ENCODE data around the gene MRPS34. TPM values are rescaled to one million over a fixed set of nuclear protein-coding genes. Genes with fewer than 3 reads are reported as not detected.

The MRPS34 gene
- total and polyA plus RNA-seq, 9 of the 15 experiments (the other 6 are each of a cell fraction or from before 2014, with no cell fraction given), result 5.2 to 334 (median 92.8) TPM

DNA sequence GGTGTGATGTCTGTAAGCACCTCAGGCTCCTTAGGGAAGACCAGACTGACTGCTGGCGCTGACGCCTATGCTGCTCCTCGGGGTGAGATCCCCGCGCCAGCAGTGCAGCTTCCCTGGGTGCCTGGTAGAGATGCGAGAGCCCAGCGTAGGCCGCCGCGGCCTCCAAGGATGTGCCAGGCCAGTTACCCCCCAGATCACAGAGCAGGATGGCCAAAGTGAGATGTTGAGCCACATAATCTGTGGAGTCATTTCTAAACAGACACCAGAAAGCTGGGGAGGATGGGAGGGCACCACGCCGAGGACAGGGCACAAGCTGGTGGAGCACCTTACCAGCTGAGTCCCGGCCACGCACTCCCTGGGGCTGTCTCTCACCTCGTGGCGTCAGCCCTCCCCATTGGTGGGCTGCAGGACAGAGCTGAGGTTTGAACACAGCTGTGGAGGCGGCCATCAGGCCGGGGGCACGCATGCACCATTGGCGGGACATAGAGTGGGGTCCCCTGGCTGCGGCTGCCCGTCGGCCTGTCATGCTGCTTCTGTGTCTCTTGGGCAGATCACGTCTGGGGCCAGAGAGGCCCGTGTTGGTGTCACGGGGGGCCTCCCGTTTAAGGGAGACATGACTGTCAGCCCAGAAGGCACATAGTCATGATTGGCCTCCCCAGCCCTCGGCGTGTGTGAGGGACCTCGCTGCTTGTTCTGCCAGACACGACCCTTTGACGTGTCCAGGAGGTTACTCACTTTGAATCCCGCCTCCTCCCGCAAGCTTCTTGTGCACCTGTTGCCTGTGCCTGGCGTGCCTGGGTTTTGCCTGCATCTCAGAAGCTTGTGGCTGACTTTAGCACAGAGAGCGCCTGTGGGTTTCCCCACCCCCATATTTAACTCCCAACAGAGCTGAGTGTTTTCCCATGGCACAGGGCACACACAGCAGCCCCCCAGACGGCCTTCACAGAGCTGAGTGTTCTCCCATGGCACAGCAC lies 45.0 kb downstream of the MRPS34 start:
- no TSS peak for BruUV-seq (replicated peaks)
- Histone ChIP-seq H3K4me2 (ENCODE audit: insufficient read depth, low read length) (no peak overlapping the region), H4K20me1 (replicated peaks; ENCODE audit: control insufficient read depth, insufficient read depth, low read length) (no peaks in the 10 kb centered on the region; the same call in 1 of the 2 replicates), H3K9me1 (ENCODE audit: control insufficient read depth, insufficient read depth, low read length) (no peaks in the 10 kb centered on the region), H3K4me1 (replicated peaks in 1 of 2; ENCODE audit: control insufficient read depth in 2 of 2, insufficient read depth in 2 of 2, low read length in 2 of 2) (peaks cover 4 to 17% of the 10 kb centered on the region in 2 experiments; a peak in 2 of 5 replicates), H3K27ac (ENCODE audit: extremely low read depth, low read depth, low read length) (no peak overlapping the region), H3K4me3 (no peak overlapping the region), H3K9ac (ENCODE audit: insufficient read depth in 1 of 2, low read depth in 2 of 2, low read length in 2 of 2) (peak overlapping the region in 1 of 2 experiments; percentile 68; a peak in 2 of 4 replicates), H3K27me3 (ENCODE audit: control insufficient read depth in 2 of 2, insufficient read depth in 2 of 2, low read length in 2 of 2) (no peaks in the 10 kb centered on the region), H3K9me3 (replicated peaks; ENCODE audit: control insufficient read depth, insufficient read depth, low read depth, low read length) (no peaks in the 10 kb centered on the region), H3K36me3 (ENCODE audit: control insufficient read depth, insufficient read depth, low read length) (peaks cover 55% of the 10 kb centered on the region; the same call in 2 of the 3 replicates), H2AFZ (ENCODE audit: low read depth, low read length) (no peak overlapping the region), H3K79me2 (ENCODE audit: control insufficient read depth, insufficient read depth, low read length) (peaks cover 17% of the 10 kb centered on the region)
- WGBS (ENCODE audit: insufficient coverage, low coverage, missing lambda C conversion rate), result 95% methylated on average over 28 of the region's 37 CpGs
- ATAC-seq (no peak), FAIRE-seq (no peak), DNase-seq (ENCODE audit: extremely low read depth in 1 of 4, low spot score in 3 of 4) (no peak)
- intact Hi-C loops (cut with micrococcal nuclease) (no loop called here), in situ Hi-C loops (cut with MboI) (no loop called here)
- TF ChIP-seq SPI1 (IDR thresholded peaks at IDR 0.05; ENCODE audit: borderline replicate concordance, low read depth, low read length), result no peak
- TF ChIP-seq, protein P1, sequence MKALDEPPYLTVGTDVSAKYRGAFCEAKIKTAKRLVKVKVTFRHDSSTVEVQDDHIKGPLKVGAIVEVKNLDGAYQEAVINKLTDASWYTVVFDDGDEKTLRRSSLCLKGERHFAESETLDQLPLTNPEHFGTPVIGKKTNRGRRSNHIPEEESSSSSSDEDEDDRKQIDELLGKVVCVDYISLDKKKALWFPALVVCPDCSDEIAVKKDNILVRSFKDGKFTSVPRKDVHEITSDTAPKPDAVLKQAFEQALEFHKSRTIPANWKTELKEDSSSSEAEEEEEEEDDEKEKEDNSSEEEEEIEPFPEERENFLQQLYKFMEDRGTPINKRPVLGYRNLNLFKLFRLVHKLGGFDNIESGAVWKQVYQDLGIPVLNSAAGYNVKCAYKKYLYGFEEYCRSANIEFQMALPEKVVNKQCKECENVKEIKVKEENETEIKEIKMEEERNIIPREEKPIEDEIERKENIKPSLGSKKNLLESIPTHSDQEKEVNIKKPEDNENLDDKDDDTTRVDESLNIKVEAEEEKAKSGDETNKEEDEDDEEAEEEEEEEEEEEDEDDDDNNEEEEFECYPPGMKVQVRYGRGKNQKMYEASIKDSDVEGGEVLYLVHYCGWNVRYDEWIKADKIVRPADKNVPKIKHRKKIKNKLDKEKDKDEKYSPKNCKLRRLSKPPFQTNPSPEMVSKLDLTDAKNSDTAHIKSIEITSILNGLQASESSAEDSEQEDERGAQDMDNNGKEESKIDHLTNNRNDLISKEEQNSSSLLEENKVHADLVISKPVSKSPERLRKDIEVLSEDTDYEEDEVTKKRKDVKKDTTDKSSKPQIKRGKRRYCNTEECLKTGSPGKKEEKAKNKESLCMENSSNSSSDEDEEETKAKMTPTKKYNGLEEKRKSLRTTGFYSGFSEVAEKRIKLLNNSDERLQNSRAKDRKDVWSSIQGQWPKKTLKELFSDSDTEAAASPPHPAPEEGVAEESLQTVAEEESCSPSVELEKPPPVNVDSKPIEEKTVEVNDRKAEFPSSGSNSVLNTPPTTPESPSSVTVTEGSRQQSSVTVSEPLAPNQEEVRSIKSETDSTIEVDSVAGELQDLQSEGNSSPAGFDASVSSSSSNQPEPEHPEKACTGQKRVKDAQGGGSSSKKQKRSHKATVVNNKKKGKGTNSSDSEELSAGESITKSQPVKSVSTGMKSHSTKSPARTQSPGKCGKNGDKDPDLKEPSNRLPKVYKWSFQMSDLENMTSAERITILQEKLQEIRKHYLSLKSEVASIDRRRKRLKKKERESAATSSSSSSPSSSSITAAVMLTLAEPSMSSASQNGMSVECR (CRISPR knock-in tag; IDR thresholded peaks at IDR 0.05), result 0 out of 2 replicates have a peak, but pooled peaks have one; percentile 14
- POLR2A ChIA-PET, result interaction anchor here (0.6 kb wide), 1 partner anchor 74 kb away, joined by 3 read pairs; no protein-coding TSS in a partner anchor
- CTCF ChIA-PET (ENCODE audit: low intra/inter-chr PET ratio), result no interaction called here
